GM23338 (cell line): ENCODE measurements around the gene STRBP.

Experiments
- CTCF ChIP-seq, 2 experiments: fragments of 200-600 bp in 1 of 2; sonication (generic) in 1 of 2; conservative IDR thresholded peaks; 2 replicates each; pipeline versions ENCODE4 v1.5.1 to v1.6.1; 2016 to 2017; ENCODE audit warnings: antibody characterized with exemption in 2 of 2, low read depth in 2 of 2, mild to moderate bottlenecking in 2 of 2, moderate library complexity in 1 of 2
- ETS1 ChIP-seq: IDR thresholded peaks from 2 replicates; pipeline ENCODE4 v1.6.1; 2016; ENCODE audit warnings: antibody characterized with exemption
- EZH2 ChIP-seq: fragments of 200-600 bp; sonication (generic); IDR thresholded peaks from one replicate; pipeline ENCODE4 v1.8.0; 2017; ENCODE audit warnings: antibody characterized with exemption, mild to moderate bottlenecking, low read depth; ENCODE audit not compliant: unreplicated experiment
- EZH2phosphoT487 ChIP-seq: fragments of 200-600 bp; sonication (generic); IDR thresholded peaks from one replicate; pipeline ENCODE4 v1.8.1; 2018; ENCODE audit warnings: antibody characterized with exemption; ENCODE audit not compliant: unreplicated experiment
- JUNB ChIP-seq: IDR thresholded peaks from one replicate; pipeline ENCODE4 v1.6.1; 2016; ENCODE audit warnings: antibody characterized with exemption; ENCODE audit not compliant: unreplicated experiment
- NANOG ChIP-seq: IDR thresholded peaks from 2 replicates; pipeline ENCODE4 v1.6.1; 2016; ENCODE audit warnings: antibody characterized with exemption, borderline replicate concordance
- POLR2AphosphoS5 ChIP-seq: IDR thresholded peaks from 2 replicates; pipeline ENCODE4 v1.6.1; 2016; ENCODE audit warnings: antibody characterized with exemption, low read depth
- REST ChIP-seq: IDR thresholded peaks from one replicate; pipeline ENCODE4 v1.6.1; 2018; ENCODE audit warnings: antibody characterized with exemption; ENCODE audit not compliant: unreplicated experiment
- STAT1 ChIP-seq: IDR thresholded peaks from one replicate; pipeline ENCODE4 v1.6.1; 2016; ENCODE audit warnings: antibody characterized with exemption; ENCODE audit not compliant: unreplicated experiment
- ZNF114 ChIP-seq: fragments of 250-450 bp; sonication (Bioruptor Pico); IDR thresholded peaks from 2 replicates; pipeline ENCODE4 v1.5.0; 2020; ENCODE audit warnings: mild to moderate bottlenecking, moderate library complexity
- ZNF462 ChIP-seq: fragments of 250-450 bp; sonication (Bioruptor Pico); IDR thresholded peaks from 2 replicates; pipeline ENCODE4 v1.5.0; 2020; ENCODE audit warnings: mild to moderate bottlenecking, moderate library complexity

GRCh38 chr9:123164285-123164684, 104.1 kb downstream of the STRBP start:
- TF ChIP-seq CTCF (conservative IDR thresholded peaks at IDR 0.05; ENCODE audit: low read depth in 2 of 2) (no peak), EZH2 (no peak), POLR2AphosphoS5 (no peak), REST (no peak), JUNB (no peak), EZH2phosphoT487 (no peak), ZNF462 (no peak), STAT1 (no peak), ZNF114 (CRISPR knock-in tag) (no peak), NANOG (no peak), ETS1 (no peak)
